Thyroid gland (tissue), 4 donors: ENCODE results near the gene CYP21A2.

ENCODE experiments used
- POLR2A ChIP-seq, 2 donors: fragments of 450-650 bp; IDR thresholded peaks; one replicate each; pipeline ENCODE4 v1.6.1; 2017; ENCODE audit warnings: antibody characterized with exemption in 2 of 2, mild to moderate bottlenecking in 2 of 2, moderate library complexity in 1 of 2
- TF ChIP-seq, protein P1 (sequence below), 6 experiments: fragments of 200-600 bp in 3 of 6; fragments of 450-650 bp in 3 of 6; sonication (generic) in 3 of 6; IDR thresholded peaks; one replicate each; pipeline ENCODE4 v1.5.1; 2016 to 2019; ENCODE audit warnings: antibody characterized with exemption in 6 of 6, mild to moderate bottlenecking in 2 of 6, inconsistent platforms in 1 of 6, moderate library complexity in 1 of 6

- TF ChIP-seq, protein P1, sequence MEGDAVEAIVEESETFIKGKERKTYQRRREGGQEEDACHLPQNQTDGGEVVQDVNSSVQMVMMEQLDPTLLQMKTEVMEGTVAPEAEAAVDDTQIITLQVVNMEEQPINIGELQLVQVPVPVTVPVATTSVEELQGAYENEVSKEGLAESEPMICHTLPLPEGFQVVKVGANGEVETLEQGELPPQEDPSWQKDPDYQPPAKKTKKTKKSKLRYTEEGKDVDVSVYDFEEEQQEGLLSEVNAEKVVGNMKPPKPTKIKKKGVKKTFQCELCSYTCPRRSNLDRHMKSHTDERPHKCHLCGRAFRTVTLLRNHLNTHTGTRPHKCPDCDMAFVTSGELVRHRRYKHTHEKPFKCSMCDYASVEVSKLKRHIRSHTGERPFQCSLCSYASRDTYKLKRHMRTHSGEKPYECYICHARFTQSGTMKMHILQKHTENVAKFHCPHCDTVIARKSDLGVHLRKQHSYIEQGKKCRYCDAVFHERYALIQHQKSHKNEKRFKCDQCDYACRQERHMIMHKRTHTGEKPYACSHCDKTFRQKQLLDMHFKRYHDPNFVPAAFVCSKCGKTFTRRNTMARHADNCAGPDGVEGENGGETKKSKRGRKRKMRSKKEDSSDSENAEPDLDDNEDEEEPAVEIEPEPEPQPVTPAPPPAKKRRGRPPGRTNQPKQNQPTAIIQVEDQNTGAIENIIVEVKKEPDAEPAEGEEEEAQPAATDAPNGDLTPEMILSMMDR (IDR thresholded peaks at IDR 0.05) = peak; percentile 68 to 93 (median 80)
- no peak for TF ChIP-seq POLR2A (IDR thresholded peaks at IDR 0.05)
Observed at GRCh38 chr6:32047855-32048766, 9.9 kb downstream of the CYP21A2 start.
